CD4-positive, alpha-beta T cell treated with Interleukin-17A for 4 hours (primary cell): ENCODE data around the gene CDPF1.
"Not testable (repeated sequence)": the region's sequence is repeated elsewhere in the genome, so short reads cannot be mapped to it uniquely, and the experiment has no call there.

Source experiments
- DNase-seq: peaks from one replicate; pipeline ENCODE4 v3.0.0-alpha.2; 2020; ENCODE audit warnings: mixed read lengths

CDPF1 gene

DNA sequence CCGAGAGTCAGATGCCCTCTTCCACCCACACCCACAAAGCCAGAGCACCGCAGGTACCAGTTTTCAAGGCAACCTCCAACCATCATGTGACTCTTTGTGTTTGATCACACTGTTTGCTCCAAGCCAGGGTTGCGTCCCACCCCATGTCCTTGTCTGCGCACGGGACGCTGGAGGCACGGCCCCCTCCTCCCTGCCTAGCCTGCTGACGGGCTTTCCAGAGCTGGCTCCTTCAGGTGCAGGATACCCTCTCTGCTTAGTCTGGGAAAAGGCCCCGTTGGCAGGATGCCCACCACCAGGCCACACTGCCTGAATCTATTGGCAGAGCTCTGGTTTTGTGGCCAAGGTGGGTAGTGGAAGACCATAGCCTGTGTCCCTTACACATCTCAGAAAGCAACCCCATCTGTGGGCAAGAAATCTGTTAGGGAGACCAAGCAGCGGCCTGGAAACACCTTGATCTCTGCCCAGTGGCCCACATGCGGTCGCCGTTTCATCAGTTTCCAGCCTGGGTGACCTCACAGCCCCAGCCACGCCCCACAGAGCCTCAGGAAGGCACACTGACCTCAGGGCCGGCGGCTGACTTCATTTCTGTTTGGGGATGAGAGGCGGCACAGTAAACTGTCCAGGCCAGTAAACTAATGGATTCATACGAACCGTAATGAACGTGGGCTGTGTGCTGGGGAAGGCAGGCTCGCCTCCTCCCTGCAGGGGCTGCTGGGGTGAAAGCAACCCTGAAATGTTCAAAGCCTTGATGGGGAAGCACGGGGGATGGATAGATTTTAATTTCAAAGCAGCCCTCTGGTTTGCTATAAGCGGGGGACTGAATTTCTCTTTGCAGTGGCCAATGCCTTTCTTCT is 25.8 kb downstream of the CDPF1 start:
- DNase-seq = no peak

DNA sequence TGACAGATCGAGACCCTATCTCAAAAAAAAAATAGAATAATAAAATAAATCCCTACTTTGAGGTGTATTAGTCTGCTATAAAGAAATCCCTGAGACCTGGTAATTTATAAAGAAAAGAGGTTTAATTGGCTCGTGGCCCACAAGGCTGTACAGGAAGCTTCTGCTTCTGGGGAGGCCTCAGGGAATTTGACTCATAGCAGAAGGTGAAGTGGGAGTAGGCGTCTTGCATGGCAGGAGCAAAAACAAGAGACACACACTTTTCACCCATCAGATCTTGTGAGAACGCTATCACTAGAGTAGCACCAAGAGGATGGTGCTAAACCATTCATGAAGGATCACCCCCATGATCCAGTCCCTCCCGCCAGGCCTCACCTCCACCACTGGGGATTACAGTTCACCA is 29.2 kb downstream of the CDPF1 start:
- no peak for DNase-seq

DNA sequence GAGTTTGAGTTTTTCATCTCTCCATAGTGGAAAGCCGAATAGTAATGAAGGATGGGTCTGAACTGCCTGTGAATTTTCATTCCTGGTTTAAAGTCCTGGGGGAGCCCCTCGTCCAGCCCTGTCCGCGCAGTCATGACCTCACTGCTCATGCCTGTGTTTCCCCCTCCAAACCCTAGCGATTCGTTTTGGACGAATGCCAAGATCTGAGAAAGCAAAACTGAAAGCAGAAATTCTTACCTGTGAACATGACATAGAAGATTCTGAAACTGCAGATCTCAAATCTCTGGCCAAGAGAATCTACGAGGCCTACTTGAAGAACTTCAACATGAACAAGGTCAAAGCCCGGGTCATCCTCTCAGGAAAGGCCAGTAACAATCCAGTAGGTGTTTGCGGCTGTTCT is 30.5 kb downstream of the CDPF1 start:
- DNase-seq = no peak

DNA sequence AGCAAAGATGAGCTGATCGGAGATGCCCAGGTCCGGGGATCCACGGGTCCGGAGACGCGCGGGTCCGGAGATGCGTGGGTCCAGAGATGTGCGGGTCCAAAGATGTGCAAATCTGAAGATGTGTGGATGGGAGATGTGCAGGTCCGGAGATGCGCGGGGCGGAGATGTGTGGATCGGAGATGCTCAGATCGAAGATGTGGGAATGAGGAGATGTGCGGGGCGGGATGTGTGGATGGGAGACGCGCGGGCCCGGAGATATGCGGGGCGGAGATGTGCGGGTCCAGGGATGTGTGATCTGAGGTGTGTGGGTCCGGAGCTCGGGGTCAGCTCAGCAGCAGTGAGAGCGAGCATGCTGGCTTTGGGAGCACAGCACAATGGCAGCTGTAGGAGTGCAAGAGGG is 35.5 kb downstream of the CDPF1 start:
- DNase-seq = no peak

DNA sequence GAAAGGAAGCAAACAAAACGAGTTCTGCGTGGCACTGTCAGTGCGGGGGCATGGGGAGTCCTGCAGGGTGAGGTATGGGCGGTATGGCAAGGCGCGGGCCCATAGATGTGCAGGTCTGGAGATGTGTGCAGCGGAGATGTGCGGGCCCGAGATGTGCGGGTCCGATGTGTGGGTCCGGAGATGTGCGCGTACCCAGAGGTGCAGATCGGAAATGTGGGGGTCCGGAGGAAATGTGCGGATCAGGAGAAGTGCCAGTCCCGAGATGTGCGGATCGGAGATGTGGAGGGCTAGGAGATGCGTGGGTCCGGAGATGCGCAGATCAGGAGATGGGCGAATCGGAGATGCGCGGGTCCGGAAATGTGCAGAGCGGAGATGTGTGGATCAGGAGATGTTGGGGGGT is 35.9 kb downstream of the CDPF1 start:
- DNase-seq = no peak

DNA sequence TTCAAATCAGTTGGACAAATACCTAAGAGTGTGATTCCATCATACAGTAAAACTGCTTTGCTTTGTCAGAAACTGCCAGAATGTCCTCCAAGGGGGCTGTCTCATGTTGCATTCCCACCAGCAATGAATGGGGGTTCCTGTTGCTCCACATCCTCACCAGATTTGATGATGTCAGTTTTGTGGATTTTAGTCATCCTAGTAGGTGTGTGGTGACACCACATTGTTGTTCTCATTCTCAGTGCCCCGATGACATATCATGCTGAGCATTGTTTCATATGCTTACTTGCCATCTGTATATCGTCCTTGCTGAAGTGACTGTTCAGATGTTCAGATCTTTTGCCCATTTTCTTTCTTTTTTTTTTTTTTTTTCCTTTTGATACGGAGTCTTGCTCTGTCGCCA is 37.0 kb downstream of the CDPF1 start:
- DNase-seq = no peak

DNA sequence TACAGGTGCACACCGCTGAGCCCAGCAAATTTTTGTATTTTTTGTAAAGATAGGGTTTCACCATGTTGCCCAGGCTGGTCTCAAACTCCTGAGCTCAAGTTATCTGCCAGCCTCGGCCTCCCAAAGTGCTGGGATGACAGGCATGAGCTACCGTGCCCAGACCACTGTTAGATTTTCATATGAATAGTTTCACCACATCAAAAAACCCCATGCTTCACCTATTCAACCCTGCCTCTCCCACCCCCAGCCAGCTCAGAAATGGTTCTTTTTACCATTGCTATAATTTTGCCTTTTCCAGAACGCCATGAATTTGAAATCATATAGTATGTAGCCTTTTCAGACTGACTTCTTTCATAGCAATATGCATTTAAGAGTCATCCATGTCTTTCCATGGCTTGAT is 37.9 kb downstream of the CDPF1 start:
- DNase-seq = no peak

DNA sequence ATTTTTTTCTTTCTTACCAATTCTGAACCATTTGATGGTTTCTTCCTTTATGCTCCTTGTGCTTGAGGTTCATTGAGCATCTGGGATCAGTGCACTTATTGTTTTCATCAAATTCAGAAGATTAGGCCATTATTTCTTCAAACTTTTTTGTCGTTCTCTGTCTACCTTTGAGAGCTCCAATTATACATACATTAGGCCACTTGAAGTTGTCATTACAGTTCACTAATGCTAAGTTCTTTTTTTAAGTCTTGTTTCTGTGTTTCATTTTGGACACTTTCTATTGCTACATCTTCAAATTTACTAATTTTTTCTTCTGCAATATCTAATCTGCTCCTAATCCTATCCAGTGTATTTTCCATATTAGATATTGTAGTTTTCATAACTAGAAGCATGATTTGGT is 40.8 kb downstream of the CDPF1 start:
- no peak for DNase-seq

DNA sequence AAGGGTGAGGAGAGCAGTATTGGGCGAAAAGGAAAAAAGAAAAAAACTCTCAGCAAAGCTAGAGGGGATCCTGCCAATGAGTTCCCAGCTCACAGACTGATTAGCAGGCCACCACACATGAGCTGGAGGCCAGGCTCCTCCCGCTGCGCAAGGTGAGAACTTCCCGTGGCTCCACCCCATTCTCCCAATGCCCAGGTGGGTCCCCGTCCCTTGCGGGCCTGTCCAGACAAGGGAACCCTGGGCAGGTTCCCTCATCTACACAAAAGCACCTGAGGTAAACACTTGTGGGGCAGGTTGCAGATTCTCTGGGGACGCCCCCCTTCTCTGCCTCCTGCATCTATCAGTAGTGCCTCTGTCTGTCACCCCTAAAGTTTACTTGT is 46.5 kb downstream of the CDPF1 start:
- no peak for DNase-seq

DNA sequence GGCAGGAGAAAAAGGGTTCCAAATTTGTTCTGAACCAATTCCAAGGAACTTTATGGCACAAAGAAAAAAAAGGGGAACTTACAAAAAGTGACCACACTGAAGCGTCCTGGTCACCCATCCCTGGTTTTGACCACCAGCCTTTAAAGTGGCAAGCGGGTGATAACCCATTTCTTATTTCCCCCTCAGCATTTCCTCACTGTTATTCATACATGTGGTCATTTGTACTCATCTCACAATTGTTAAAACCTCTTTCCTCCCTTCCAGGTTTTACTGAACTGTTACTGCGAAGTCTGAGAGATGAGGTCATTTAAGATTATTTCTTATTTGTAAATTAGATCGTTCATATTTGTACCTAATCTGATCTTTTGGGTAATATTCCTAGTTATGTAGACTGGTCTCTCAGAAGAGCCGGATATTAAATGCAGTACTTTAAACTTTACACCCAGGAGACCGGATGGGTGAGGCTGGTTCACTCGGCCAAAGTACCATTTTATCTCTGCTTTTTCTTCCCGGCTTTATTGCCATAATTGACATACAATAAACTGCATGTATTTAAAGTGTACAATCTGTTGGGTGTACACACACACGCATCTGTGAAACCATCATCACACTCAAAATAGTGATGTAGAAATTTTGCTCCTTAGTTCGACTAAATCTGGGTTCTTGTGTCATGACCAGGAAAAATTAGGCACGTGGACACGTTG is 47.0 kb downstream of the CDPF1 start:
- no peak for DNase-seq

DNA sequence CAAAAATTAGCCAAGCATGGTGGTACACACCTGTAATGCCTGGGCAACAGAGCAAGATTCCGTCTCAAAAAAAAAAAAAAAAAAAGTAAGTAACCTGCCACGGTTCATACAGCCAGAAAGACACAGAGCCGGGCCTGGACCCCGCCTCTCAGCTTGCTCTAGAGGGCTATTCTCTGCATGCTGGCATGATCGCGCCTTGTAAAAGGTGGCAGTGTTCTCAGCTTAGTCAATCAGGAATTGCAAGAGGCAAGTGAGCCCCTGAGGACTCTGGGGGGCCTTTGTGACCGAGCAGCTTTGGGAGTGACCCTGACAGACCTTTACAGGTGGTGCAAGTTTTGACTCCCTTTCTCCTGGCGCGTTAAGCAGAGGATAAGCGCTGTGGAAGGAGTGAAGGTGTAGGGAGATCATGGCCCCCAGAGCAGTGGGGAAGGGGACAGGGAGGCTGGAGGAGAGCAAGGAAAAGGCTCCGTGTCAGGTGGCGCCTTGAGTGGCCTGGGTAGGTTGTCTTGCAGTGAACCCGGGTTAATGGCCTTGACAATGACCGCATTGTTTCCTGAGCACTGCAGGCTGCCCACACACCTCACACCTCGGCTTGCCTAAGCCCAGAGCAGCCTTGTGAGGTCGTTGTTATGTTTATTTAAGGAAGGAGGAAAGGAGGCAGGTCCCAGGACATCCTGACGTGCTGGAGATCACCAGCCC is 48.9 kb downstream of the CDPF1 start:
- DNase-seq = no peak

DNA sequence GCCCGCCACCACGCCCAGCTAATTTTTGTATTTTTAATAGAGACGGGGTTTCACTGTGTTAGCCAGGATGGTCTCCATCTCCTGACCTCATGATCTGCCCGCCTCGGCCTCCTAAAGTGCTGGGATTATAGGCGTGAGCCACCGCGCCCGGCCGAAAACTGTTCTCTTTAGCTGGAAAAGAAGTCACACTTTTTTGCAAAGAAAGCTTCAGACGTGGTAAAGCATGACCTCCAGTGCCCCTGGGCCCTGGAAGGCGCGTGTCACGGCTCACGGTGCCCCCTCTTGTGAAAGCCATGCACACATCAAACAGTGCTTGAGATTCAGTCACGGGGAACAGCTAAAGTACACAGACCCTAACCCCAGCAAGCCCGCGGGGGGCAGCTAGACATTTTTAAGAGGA is 51.3 kb downstream of the CDPF1 start:
- DNase-seq = not testable (repeated sequence)

DNA sequence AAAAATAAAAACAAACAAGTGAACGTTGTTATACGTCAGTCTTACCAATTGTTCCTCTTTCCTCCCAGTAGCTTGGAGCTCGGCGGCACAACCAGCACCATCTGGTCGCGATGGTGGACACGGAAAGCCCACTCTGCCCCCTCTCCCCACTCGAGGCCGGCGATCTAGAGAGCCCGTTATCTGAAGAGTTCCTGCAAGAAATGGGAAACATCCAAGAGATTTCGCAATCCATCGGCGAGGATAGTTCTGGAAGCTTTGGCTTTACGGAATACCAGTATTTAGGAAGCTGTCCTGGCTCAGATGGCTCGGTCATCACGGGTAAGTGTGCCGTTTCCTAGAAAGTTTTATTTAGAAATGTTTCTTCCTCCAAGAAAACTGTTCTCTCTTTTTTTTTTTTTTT is 51.8 kb downstream of the CDPF1 start:
- DNase-seq = no peak

DNA sequence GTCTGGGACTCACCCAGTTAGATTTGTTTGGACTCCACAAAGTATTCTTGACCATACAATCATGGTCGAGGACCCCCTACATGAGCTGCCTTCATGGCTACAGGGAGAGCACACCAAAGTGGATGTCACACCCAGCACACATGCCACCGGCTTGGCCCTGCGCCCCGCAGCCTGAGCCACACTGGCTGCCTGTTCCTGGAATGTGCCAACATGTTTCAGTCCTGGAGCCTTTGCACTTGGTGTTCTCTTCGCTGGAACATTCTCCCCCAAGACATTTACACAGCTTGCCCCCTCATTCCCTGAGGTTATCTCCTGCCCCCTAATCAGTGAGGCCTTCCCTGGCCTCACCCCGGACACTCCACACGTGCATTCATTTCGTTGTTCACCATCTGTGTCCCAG is 53.8 kb downstream of the CDPF1 start:
- no peak for DNase-seq

DNA sequence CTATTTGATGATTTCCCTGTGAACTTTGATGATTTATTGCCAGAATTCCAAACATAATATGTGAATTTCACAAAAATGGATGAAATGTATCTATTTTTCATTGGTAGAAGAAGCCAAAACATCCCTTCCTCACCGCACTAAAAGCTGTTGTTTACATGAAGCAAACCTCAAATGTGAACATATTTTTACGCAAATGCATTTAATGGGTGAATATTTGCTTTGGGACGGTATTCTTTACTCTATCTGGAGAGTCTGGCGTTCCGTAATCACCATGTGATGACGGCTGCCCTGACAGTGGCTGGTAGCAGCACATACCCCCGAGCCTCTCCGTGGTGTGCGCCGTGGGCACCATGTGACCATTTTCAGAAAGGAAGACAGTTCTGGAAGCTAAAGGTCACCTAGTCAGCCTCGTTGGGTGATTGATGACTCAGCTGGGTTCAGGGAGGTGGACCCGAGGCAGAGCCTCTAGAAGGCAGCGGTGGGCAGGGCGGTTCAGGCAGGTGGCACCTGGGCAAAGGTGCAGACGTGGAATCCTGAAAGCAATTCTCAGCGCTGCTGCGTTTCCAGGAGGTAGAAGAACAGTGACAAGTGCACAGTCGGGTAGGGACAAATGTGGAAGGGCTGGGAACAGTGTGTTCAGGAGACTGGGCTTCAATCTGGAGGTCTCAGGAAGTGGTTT is 54.5 kb downstream of the CDPF1 start:
- DNase-seq = no peak
